ENCODE measurements around the gene CD101.

GRCh38 chr1:117069220-117069844 is 67.8 kb downstream of the CD101 start:
- TF ChIP-seq CTCF (IDR thresholded peaks at IDR 0.05; ENCODE audit: insufficient read depth, low read length) (no peak), REST (IDR thresholded peaks at IDR 0.05; ENCODE audit: insufficient replicate concordance, low read depth) (no peak), POLR2AphosphoS5 (IDR thresholded peaks at IDR 0.05; ENCODE audit: low read depth) (no peak), GABPA (IDR thresholded peaks at IDR 0.05; ENCODE audit: low read depth) (no peak), SPI1 (IDR thresholded peaks at IDR 0.05; ENCODE audit: borderline replicate concordance, low read depth) (no peak)
